Ishikawa (cell line): ENCODE data around the gene EYS.

Experiments
- CEBPB ChIP-seq: IDR thresholded peaks from 2 replicates; pipeline ENCODE4 v1.6.1; 2012
- CREB1 ChIP-seq: IDR thresholded peaks from 2 replicates; pipeline ENCODE4 v1.6.1; 2012; ENCODE audit warnings: low read depth
- EGR1 ChIP-seq: IDR thresholded peaks from 2 replicates; pipeline ENCODE4 v1.6.1; 2012
- EP300 ChIP-seq: IDR thresholded peaks from 2 replicates; pipeline ENCODE4 v1.6.1; 2012; ENCODE audit warnings: borderline replicate concordance
- FOXM1 ChIP-seq: IDR thresholded peaks from 2 replicates; pipeline ENCODE4 v1.6.1; 2012; ENCODE audit warnings: low read depth, borderline replicate concordance
- NFIC ChIP-seq: IDR thresholded peaks from 2 replicates; pipeline ENCODE4 v1.6.1; 2012
- RAD21 ChIP-seq: IDR thresholded peaks from 2 replicates; pipeline ENCODE4 v1.6.1; 2012; ENCODE audit warnings: low read depth
- REST ChIP-seq: IDR thresholded peaks from 2 replicates; pipeline ENCODE4 v1.6.1; 2012; ENCODE audit warnings: low read depth, mild to moderate bottlenecking
- TAF1 ChIP-seq: IDR thresholded peaks from 2 replicates; pipeline ENCODE4 v1.6.1; 2012; ENCODE audit warnings: low read depth, mild to moderate bottlenecking
- TCF12 ChIP-seq: IDR thresholded peaks from 2 replicates; pipeline ENCODE4 v1.6.1; 2012; ENCODE audit warnings: low read depth
- TEAD4 ChIP-seq: IDR thresholded peaks from 2 replicates; pipeline ENCODE4 v1.6.1; 2012
- YY1 ChIP-seq: IDR thresholded peaks from 2 replicates; pipeline ENCODE4 v1.6.1; 2012; ENCODE audit warnings: low read depth
- ZBTB7A ChIP-seq: IDR thresholded peaks from 2 replicates; pipeline ENCODE4 v1.6.1; 2012; ENCODE audit warnings: low read depth
- TF ChIP-seq, protein P1 (sequence below): IDR thresholded peaks from 2 replicates; pipeline ENCODE4 v1.6.1; 2012
- TF ChIP-seq, protein P2 (sequence below): IDR thresholded peaks from 2 replicates; pipeline ENCODE4 v1.6.1; 2012

EYS gene

GRCh38 chr6:65110031-65110430, 597.0 kb downstream of the EYS start:
- TF ChIP-seq EP300 (no peak), TEAD4 (no peak)

DNA sequence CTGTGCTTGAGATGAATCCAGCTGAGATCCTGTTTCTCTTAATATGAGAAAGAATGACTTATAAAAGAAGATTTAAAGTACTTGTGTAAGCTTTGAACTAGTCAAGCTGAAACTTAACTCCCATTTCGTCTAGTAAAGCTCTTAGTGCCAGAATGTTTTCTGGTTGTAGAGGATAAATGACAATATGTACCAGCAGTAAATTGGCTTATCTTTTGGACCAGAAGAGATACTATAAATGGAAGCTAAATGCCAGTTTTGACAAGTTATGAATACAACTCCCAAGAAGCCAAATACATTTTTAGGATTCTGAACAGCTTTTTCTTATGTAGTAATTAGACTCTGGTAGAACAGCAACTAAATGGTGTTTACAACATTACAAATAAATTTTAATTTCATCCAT, 608.7 kb downstream of the EYS start:
- TF ChIP-seq TCF12 (no peak), EP300 (no peak), ZBTB7A (no peak), FOXM1 (no peak), CEBPB (no peak), TAF1 (no peak), REST (no peak), TEAD4 (no peak), CREB1 (no peak), YY1 (no peak), RAD21 (no peak)
- TF ChIP-seq, protein P1, sequence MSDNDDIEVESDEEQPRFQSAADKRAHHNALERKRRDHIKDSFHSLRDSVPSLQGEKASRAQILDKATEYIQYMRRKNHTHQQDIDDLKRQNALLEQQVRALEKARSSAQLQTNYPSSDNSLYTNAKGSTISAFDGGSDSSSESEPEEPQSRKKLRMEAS, result no peak

DNA sequence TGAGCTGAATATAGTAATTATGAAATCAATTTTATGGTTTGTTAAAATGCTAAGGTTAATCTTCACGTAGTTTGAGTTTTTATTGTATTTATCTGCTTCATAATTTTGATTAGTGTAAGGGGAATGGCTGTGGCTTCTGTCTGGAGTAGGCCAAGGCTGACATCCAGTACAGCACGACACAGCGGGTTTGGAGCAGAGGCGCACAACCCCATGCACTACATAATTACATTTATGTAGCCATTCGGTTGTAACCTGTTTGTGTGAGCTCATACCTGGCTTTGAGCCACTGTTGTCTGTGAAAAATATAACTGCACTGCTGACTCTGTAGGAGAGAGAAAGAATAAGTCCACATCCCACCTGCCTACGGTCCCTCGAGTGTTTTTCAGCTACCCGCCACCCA, 615.5 kb downstream of the EYS start:
- no peak for TF ChIP-seq YY1
- TF ChIP-seq EGR1, result no peak
- TF ChIP-seq FOXM1, result no peak
- TF ChIP-seq, protein P1, result no peak
- TF ChIP-seq, protein P2, sequence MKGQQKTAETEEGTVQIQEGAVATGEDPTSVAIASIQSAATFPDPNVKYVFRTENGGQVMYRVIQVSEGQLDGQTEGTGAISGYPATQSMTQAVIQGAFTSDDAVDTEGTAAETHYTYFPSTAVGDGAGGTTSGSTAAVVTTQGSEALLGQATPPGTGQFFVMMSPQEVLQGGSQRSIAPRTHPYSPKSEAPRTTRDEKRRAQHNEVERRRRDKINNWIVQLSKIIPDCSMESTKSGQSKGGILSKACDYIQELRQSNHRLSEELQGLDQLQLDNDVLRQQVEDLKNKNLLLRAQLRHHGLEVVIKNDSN, result no peak
- no peak for TF ChIP-seq TCF12
- no peak for TF ChIP-seq REST
- no peak for TF ChIP-seq CEBPB
- TF ChIP-seq TEAD4, result no peak
- TF ChIP-seq RAD21, result no peak
- no peak for TF ChIP-seq EP300
- TF ChIP-seq ZBTB7A, result no peak
- TF ChIP-seq NFIC, result no peak

DNA sequence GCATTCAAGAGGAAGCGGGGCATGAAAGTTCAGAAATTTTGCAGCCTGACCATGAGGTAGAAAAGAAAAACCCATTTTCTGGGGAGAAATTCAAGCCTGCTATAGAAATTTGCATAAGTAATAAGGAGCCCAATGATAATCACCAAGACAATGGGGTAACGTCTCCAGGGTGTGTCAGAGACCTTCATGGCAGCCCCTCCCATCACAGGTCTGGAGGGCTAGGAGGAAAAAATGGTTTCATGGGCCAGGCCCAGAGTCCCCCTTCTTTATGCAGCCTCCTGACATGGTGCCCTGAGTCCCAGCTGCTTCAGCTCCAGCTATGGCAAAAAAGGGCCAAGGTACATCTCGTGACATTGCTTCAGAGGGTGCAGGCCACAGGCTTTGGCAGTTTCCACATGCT, 618.5 kb downstream of the EYS start:
- TF ChIP-seq, protein P2, result no peak
- no peak for TF ChIP-seq EP300
- no peak for TF ChIP-seq FOXM1
- no peak for TF ChIP-seq YY1
- no peak for TF ChIP-seq TEAD4
- no peak for TF ChIP-seq ZBTB7A
- TF ChIP-seq, protein P1, result no peak
- TF ChIP-seq CEBPB, result no peak
- TF ChIP-seq TAF1, result no peak
- no peak for TF ChIP-seq NFIC
- TF ChIP-seq RAD21, result no peak
- TF ChIP-seq CREB1, result no peak
- no peak for TF ChIP-seq TCF12
- no peak for TF ChIP-seq EGR1
- TF ChIP-seq REST, result no peak

DNA sequence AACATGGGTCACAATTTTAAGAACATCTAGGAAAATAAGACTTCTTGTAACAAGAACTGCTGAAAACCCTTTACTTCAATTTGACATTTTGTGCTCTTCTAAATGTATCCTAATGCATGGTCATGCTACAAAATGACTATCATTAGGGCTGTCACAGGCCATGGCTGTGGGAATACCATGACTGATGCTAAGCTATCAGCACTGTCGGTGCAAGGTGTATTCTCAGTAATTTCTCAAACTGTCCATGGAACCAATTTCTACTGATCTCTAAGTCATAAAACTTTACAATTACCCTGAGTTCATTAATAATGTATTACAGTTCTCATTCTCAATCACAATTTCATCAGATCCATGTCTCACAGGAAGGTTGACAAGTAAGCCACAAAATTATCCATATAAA, 625.3 kb downstream of the EYS start:
- no peak for TF ChIP-seq NFIC
